ENCODE data around the gene SPSB3.
"Not testable (repeated sequence)": the region's sequence is repeated elsewhere in the genome, so short reads cannot be mapped to it uniquely, and the experiment has no call there.

Gene SPSB3

DNA sequence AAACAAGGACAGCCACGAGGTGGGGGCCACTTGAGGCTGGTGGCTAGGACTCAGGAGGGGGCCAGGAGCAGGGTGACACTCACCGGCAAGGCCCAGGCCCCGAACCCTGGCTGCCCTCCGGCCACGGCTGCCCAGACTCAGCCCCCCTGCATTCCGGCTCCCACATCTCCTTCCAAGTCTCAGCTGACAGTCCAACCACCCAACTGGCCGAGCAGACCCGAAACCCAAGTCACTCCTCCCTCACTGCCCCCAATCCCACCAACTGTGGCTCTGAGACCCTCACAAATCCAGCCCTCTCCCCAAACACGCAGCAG, 34.9 kb upstream of the SPSB3 start:
- in situ Hi-C loops (cut with MboI; ENCODE audit: low sequenced_read_pairs) = no loop called here

- in situ Hi-C loops (cut with MboI; ENCODE audit: low sequenced_read_pairs) = no loop called here
These were observed 34.3 kb upstream of the SPSB3 start for GRCh38 chr16:1816396-1817275.

DNA sequence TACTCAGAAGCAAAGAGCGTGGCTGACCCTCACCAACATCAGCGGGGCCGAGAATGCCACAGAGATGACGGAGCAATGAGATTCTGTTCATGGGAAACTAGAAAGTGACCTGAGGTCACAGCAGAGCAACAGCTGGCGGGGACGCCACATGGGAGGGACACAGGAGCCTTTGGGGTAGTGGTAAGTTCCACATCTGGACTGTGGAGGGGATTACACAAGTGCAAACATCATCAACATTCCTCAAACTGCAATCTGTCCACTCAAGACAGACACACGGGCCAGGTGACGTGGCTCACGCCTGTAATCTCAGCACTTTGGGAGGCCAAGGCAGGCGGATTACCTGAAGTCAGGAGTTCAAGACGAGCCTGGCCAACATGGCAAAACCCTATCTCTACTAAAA, 33.1 kb upstream of the SPSB3 start:
- in situ Hi-C loops (cut with MboI; ENCODE audit: low sequenced_read_pairs) = no loop called here

- in situ Hi-C loops (cut with MboI; ENCODE audit: low sequenced_read_pairs) = no loop called here
These were observed 30.4 kb upstream of the SPSB3 start for GRCh38 chr16:1812732-1813163.

- in situ Hi-C loops (cut with MboI; ENCODE audit: low sequenced_read_pairs) = no loop called here
These were observed 28.2 kb upstream of the SPSB3 start for GRCh38 chr16:1810536-1810935.

DNA sequence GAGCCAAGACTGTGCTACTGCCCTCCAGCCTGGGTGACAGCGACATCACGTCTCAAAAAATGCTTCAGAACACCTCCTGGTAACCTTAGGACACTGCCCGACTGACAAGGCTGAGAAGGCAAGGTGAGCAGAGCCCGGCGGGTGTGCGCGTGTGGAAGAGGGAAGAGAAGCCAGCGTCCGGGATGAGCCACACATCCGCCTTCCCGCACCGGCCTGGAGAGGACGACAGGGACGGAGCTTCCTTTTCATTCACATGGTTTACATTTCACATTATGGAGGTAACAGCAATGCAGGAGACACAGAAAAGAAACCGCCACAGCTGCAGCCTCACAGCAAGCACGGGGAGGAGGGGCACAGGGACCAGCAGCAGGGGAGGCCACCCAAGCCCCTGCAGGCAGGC, 27.7 kb upstream of the SPSB3 start:
- in situ Hi-C loops (cut with MboI; ENCODE audit: low sequenced_read_pairs) = no loop called here

- in situ Hi-C loops (cut with MboI; ENCODE audit: low sequenced_read_pairs) = no loop called here
These were observed 27.0 kb upstream of the SPSB3 start for GRCh38 chr16:1809281-1809801.

GRCh38 chr16:1808691-1809090, 26.3 kb upstream of the SPSB3 start:
- in situ Hi-C loops (cut with MboI; ENCODE audit: low sequenced_read_pairs) = no loop called here

DNA sequence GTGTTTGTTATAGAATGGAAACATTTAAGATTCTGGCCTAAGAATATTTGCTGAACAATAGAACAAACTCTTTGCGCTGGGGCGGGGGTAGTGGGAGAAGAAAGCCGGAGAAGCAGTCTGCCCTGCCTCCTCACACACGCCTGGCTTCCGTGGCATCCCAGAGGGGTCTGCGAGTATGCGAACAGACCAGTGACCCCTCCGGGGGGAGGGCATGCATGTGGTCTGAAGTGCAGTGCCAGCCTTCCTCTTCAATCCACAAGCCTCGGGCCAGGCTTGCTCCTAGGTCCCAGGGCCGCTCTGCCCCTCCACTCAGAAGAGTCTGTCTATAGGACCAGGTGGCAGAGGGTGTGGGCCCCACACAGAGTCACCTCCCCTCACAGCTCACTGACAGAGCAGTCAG, 25.3 kb upstream of the SPSB3 start:
- in situ Hi-C loops (cut with MboI; ENCODE audit: low sequenced_read_pairs) = no loop called here

- in situ Hi-C loops (cut with MboI; ENCODE audit: low sequenced_read_pairs) = no loop called here
These were observed 18.3 kb upstream of the SPSB3 start for GRCh38 chr16:1800701-1801100.

DNA sequence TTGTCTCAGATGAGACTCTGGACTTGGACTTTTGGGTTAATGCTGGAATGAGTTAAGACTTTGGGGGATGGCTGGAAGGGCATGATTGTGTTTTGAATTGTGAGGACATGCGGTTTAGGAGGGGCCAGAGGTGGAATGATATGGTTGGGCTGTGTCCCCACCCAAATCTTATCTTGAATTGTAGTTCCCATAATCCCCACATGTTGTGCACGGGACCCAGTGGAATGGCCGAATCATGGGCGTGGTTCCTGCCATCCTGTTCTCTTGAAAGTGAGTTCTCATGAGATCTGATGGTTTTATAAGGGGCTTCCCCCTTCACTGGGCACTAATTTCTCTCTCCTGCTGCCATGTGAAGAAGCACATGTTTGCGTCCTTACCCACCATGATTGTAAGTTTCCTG, 16.9 kb upstream of the SPSB3 start:
- in situ Hi-C loops (cut with MboI; ENCODE audit: low sequenced_read_pairs) = not testable (repeated sequence)

DNA sequence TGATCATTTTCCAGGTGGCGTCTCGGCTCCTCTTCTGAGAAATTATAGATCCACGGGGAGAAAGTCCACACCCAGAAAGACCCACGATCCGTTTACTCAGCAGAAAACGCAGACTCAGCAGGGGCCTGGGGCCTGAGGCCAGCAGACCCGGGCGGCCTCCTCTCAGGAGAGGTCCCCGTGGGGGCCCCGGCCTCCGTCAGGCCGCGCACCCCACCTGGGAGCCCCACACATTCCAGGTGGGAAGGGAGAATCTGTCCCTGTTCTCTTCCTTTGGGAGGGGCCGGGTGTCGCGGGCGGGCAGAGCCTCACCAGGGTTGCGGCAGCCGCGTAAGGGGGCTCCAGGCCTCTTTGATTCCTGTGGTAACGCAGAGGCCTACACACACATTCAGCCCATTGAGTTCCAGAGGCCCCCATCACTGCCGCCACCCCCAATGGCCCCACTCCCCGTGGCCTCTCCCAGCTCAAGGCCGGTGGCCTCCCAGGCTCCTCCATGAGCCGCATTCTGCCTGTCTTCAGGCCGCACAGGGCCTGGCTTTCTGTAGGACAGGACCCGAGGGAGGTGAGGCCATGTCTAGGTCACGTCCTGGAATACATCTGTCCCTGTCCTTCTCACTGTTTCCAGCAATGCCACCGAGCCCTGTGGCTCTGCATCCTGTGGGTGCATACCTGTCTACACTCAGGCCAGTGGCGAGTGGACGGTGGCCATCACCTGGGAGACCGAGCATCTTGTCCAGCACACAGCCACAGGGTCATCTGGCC, 12.7 kb upstream of the SPSB3 start:
- in situ Hi-C loops (cut with MboI; ENCODE audit: low sequenced_read_pairs) = no loop called here

GRCh38 chr16:1794221-1794871, 12.0 kb upstream of the SPSB3 start:
- in situ Hi-C loops (cut with MboI; ENCODE audit: low sequenced_read_pairs) = no loop called here

GRCh38 chr16:1793578-1794220, 11.3 kb upstream of the SPSB3 start, which contains the start of gene IGFALS:
TSS of gene IGFALS (minus strand) at chr16:1793705. CDS start at chr16:1793652, 53 bp downstream.
- in situ Hi-C loops (cut with MboI; ENCODE audit: low sequenced_read_pairs) = no loop called here

DNA sequence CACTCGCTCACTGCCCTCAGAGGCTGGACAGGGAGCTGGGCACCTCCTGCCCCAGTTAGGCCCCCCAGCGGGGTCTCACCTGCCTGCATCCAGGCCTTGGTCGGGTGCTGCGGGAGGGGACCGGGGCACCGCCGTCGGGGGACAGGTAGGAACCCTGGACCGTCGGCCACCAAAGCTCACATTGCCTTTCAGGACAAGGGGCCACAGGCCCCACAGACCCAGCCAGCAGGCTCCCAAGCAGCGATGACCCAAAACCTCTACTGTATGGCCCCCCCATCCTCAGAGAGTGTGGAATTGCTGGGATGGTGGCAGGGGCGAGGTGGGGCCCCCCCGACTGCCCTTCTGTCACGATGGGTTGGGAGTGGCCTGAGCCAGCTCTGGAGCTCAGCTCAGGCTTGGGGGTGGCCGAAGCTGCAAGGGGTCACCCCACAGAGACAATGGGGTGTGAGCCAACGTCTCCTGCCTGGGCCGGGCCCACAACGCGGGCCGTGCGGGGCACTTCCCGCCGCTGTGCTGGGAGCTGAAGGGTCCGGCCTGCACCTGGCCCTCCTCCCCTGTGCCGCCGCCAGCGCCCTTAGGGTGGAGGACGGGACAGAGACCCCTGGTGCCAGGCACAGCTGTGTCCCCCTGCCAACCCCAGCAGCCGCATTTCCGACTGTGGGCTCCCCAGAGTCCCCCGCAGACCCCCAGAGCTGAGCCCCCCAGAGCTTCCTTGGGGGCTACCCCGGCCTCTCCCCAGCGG, 10.6 kb upstream of the SPSB3 start:
- in situ Hi-C loops (cut with MboI; ENCODE audit: low sequenced_read_pairs) = no loop called here

GRCh38 chr16:1791943-1792812, 9.8 kb upstream of the SPSB3 start:
- in situ Hi-C loops (cut with MboI; ENCODE audit: low sequenced_read_pairs) = no loop called here

DNA sequence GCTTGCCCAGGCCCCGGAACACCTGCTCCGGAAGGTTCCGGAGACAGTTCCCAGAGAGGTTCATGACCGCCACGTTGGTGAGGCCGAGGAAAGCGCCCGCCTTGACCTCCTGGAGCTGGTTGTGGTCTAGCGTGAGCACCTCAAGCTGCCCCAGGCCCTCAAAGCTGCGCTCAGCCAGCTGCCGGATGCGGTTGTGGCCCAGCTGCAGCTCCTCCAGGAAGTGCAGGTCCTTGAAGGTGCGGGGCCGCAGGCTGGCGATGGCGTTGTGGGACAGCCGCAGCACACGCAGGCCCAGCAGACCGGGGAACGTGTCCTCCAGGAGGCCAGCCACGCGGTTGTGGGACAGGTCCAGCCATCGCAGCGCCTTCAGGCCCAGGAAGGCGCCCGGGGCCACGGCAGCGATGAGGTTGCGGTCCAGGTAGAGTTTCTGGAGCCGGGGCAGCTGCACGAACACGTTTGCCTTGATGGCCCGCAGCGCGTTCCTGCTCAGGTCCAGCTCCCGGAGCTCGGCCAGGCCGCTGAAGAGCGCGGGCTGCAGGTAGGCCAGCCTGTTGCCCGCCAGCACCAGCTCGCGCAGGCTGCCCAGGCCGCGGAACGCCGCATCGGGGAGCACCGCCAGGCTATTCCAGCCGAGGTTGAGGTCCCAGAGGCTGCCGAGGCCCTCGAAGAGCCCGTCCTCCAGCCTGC, 9.0 kb upstream of the SPSB3 start:
- in situ Hi-C loops (cut with MboI; ENCODE audit: low sequenced_read_pairs) = no loop called here

DNA sequence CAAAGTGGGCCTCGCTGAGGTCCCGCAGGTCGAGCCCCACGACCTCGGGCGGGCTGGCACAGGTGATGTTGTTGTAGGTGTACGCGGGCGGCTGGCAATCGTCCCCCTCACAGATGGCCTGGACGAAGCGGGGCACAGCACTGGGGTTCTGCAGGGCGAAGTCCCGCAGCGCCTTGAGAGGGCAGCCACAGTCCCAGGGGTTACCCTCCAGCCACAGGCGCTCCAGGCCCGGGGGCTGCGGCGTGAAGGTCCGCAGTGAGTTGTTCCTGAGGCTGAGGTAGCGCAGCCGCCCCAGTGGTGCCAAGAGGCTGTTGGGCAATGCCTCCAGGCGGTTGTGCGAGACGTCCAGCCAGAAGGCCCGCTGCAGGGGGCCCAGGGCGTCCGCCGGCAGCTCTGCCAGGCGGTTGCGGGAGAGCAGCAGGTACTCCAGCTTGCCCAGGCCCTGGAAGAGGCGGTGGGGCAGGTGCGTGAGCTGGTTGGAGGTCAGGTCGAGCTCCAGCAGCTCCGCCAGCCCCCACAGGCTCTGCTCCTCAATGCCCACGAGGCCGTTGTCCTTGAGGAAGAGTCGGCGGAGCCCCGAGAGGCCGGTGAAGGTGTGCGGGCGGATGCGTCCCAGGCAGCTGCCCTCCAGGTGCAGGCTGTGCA, 8.4 kb upstream of the SPSB3 start:
- in situ Hi-C loops (cut with MboI; ENCODE audit: low sequenced_read_pairs) = no loop called here
